Heart left ventricle (tissue), 13 donors: ENCODE measurements around the gene MSS51.

Source experiments
- POLR2A ChIP-seq, 2 donors: fragments of 450-650 bp; IDR thresholded peaks; one replicate each; pipeline ENCODE4 v1.6.1; 2017; ENCODE audit warnings: antibody characterized with exemption in 2 of 2, mild to moderate bottlenecking in 2 of 2, moderate library complexity in 2 of 2
- TF ChIP-seq, protein P1 (sequence below), 12 donors: fragments of 200-600 bp; sonication (generic) in 4 of 12; IDR thresholded peaks; one replicate each; pipeline versions ENCODE4 v1.5.0 to v1.8.0; 2018 to 2022; ENCODE audit warnings: antibody characterized with exemption in 12 of 12, mild to moderate bottlenecking in 5 of 12
- donor health status: ischemic (EF 13 %, LVEDD 7.1; RV severe dilation, severe dysfunction).
- donor health status: DM: no; HTN: yes; CAD: no.
- donor health status: DM: no; HTN: no; CAD: no.
- donor health status: ischemic (EF 25% LVEDD 6.9; RV normal size, moderate dysfunction).
- donor health status: ischemic (EF 25% LVEDD 5.7; RV mildly dilated, moderate dysfunction).
- donor health status: ischemic (EF 35%, LVEDD 5.7; RV mildly dilated, moderate dysfunction).
- donor health status: nonischemic (EF 11% LVEDD 7.7; RV severe dilation, severe dysfunction).
- donor health status: DM: yes; HTN: yes; CAD: no.
- donor health status: PGD.
- donor health status: ischemic (EF 29% LVEDD 5.4; RV normal size, mild dysfunction).
- donor health status: nonischemic (EF 23%, LVEDD 6.1; RV moderate dilation, normal function).

DNA sequence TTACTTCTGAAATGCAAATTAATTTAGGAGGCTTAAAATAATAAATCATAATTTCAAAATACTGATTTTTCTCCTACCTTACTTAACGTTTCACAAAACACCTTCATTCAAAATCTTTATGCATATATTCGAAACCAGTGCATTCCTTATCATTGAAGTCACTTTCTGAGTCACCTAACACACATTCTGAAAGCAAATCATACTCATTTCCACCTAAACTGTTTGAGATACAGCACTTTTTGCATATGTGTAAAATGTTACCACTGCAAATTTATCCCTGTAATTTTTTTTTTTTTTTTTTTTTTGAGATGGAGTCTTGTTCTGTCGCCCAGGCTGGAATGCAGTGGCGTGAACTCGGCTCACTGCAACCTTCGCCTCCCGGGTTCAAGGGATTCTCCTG is 46.8 kb upstream of the MSS51 start:
- TF ChIP-seq, protein P1, sequence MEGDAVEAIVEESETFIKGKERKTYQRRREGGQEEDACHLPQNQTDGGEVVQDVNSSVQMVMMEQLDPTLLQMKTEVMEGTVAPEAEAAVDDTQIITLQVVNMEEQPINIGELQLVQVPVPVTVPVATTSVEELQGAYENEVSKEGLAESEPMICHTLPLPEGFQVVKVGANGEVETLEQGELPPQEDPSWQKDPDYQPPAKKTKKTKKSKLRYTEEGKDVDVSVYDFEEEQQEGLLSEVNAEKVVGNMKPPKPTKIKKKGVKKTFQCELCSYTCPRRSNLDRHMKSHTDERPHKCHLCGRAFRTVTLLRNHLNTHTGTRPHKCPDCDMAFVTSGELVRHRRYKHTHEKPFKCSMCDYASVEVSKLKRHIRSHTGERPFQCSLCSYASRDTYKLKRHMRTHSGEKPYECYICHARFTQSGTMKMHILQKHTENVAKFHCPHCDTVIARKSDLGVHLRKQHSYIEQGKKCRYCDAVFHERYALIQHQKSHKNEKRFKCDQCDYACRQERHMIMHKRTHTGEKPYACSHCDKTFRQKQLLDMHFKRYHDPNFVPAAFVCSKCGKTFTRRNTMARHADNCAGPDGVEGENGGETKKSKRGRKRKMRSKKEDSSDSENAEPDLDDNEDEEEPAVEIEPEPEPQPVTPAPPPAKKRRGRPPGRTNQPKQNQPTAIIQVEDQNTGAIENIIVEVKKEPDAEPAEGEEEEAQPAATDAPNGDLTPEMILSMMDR (IDR thresholded peaks at IDR 0.05), result no peak
- TF ChIP-seq POLR2A (IDR thresholded peaks at IDR 0.05), result no peak
